ENCODE results near the gene SLC25A1.

GRCh38 chr22:19199479-19199878 is 20.9 kb upstream of the SLC25A1 start:
- no peak for TF ChIP-seq STAT1 (IDR thresholded peaks at IDR 0.05; ENCODE audit: unreplicated experiment)
- TF ChIP-seq EZH2phosphoT487 (IDR thresholded peaks at IDR 0.05; ENCODE audit: unreplicated experiment): no peak

Measured in GM23338 (cell line).